ENCODE measurements around the gene PPHLN1. TPM values are rescaled to one million over a fixed set of nuclear protein-coding genes. Genes with fewer than 3 reads are reported as not detected.

Gene PPHLN1, protein sequence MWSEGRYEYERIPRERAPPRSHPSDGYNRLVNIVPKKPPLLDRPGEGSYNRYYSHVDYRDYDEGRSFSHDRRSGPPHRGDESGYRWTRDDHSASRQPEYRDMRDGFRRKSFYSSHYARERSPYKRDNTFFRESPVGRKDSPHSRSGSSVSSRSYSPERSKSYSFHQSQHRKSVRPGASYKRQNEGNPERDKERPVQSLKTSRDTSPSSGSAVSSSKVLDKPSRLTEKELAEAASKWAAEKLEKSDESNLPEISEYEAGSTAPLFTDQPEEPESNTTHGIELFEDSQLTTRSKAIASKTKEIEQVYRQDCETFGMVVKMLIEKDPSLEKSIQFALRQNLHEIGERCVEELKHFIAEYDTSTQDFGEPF
- 19.8 and 20.7 TPM in 2 replicates for total RNA-seq (2014; rRNA removed; shearing (Covaris generic); ENCODE audit: low replicate concordance)

DNA sequence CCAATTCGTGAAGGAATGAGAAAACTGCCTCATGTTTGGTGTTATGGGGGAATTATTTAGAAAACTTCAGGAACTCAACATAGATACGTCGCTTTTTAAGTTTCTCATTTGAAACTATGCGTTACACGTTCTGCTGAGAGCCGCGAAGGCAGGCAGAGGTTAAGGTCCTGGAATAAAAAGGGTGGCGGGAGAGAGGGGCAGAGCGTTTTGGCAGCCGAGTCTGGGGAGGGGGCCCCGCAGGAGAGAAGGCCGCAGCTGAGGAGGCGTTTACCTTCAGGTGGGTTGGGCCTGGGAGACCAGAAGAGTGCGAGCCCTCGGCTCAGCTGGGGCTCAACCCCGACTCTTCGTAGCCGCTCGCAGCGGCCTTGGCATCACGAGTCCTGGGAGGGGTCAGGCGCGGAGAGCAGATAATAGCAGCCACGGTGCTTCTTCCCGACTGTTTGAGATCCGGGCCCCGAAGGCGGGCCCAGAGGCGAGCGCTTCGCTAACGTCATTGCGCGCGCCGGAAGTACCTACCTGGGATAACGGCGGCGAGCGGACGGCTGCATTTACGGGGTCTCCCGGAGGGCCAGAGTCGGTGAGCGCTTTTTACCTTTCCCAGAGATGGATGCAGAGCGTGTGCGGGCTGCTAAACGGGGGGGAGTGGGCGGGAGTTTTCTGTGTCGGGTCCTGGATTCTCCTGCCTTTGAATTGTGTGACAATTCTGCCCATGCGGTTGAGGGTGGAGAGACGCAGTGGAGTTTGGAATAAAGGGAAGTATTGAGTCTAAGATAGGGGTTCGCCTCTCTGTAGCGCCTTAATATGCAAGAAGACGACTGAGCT lies at the start of gene PPHLN1, which contains the start of gene ZCRB1:
Gene PPHLN1 (plus strand): TSS at position 515 of the 822 bp plus-strand sequence. CDS start 9,736 bp downstream, outside the sequence.
Gene ZCRB1 (minus strand): TSS at position 442 of the 822 bp plus-strand sequence. CDS start 1,992 bp downstream, outside the sequence.
- Histone ChIP-seq H3K36me3 (peaks cover 8% of the 10 kb centered on the region), H3K4me3 (peak within 1 kb of the TSS; percentile 99), H3K9me3 (no peaks in the 10 kb centered on the region), H3K27me3 (no peaks in the 10 kb centered on the region)
- peak; percentile 83 for DNase-seq

DNA sequence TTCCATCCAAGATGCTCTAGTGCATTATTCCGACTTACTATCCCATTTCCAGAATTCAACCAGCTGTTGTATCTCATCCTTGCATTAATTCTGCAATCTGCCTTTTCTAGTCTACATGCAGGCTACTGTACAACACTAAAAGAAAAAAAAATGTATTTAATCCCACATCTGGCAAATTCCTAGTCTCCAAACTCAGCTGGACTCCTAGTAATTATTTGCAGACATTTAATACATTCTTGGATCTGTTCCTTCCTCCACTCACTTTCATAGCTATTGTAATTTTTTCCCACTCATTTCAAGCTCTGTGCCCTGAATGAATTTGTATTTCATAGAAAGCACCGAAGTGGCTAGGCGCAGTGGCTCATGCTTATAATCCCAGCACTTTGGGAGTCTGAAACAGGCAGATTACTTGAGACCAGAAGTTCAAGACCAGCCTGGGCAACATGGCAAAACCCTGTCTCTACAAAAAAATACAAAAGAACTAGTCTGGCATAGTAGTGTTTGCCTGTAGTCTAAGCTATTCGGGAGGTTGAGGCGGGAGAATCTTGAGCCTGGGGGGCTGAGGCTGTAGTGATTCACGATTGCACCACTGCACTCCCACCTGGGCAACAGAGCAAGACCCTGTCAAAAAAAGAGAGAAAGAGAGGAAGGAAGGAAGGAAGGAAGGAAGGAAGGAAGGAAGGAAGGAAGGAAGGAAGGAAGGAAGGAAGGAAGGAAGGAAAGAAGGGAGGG lies 48.4 kb upstream of the PPHLN1 start:
- Histone ChIP-seq H3K9me3 (no peaks in the 10 kb centered on the region), H3K36me3 (no peaks in the 10 kb centered on the region), H3K27me3 (no peaks in the 10 kb centered on the region), H3K4me3 (no peak overlapping the region)
- DNase-seq = no peak

DNA sequence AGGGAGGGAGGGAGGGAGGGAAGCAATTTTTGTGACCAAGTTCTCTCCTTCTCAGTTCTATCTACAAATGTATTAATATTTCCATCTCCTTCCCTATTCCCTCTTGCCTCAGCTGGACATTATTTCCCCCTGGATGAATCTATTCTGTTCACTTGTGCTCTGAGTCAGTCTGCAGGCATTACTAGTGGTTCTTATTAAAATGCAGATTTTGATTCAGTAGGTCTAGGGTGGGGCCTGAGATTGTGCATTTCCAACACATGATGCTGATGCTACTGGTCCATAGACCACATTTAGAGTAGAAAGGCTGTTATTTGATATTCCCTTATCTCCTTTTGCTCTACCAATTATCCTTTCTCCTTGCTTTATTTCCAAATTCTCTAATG lies 47.8 kb upstream of the PPHLN1 start:
- H3K36me3 ChIP-seq = no peaks in the 10 kb centered on the region
- no peak for DNase-seq
- H3K27me3 ChIP-seq = no peaks in the 10 kb centered on the region
- no peak overlapping the region for H3K4me3 ChIP-seq
- H3K9me3 ChIP-seq = no peaks in the 10 kb centered on the region

DNA sequence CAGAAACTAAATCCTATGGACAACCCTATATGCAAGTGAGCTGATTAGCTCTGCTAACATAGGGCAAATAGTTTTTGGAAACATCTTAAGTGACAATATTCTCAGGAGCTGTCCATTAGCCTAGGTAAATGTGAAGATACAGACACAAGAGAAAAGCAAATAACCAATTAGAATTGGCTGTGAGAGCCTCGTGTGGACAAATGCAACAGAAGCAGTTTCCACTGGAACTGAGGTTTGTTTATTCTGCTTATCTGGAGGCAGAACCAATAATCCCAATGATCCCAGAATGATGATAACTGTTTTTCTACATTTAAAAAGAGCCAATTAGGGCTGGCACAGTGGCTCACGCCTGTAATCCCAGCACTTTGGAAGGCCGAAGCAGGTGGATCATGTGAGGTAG lies 44.7 kb upstream of the PPHLN1 start:
- Histone ChIP-seq H3K9me3 (no peaks in the 10 kb centered on the region), H3K36me3 (no peaks in the 10 kb centered on the region)
- DNase-seq = no peak

DNA sequence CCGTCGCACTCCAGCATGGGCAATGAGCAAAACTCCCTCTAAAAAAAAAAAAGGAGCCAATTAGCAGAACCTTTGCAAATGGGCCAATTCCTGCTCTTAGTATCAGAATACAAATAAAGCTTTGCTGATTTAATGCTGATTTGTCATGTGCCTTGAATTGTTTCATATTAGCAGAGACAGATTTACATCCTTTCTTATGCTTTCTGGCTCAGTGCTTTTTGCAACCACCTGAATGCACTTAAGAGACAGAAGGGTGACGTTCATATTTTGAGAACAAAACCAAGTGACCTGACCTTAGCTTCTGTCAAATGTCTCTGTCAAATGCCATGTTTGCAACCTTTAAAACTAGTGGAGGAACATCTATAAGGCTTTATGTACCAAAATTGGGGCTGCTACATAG lies 44.1 kb upstream of the PPHLN1 start:
- H3K9me3 ChIP-seq = no peaks in the 10 kb centered on the region
- no peak overlapping the region for H3K4me3 ChIP-seq
- no peak for DNase-seq
- no peaks in the 10 kb centered on the region for H3K27me3 ChIP-seq
- no peaks in the 10 kb centered on the region for H3K36me3 ChIP-seq

More for the DNA sequence above, 44.7 kb upstream of the PPHLN1 start:
- H3K4me3 ChIP-seq = no peak overlapping the region
- H3K27me3 ChIP-seq = no peaks in the 10 kb centered on the region

DNA sequence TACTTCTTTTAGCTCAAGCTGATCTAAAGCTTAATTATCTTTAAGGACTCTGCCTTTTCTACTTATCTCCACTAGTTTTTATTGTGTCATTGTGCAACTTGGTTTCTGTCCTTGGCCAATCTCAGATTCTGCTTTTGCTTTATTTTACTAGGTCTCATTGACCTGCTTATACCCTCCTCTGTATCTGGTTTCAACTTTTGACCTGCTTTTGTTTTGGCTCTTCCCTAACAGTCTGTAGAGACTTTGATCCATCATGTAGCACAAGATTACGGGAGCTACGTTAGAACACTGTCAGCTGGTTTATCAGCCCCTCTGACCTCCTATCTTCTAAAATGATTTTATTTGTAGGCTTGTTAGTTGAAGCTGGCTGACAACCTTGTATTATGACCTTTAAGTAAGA lies 43.7 kb upstream of the PPHLN1 start:
- Histone ChIP-seq H3K4me3 (no peak overlapping the region), H3K27me3 (no peaks in the 10 kb centered on the region), H3K9me3 (no peaks in the 10 kb centered on the region), H3K36me3 (no peaks in the 10 kb centered on the region)
- DNase-seq = no peak

DNA sequence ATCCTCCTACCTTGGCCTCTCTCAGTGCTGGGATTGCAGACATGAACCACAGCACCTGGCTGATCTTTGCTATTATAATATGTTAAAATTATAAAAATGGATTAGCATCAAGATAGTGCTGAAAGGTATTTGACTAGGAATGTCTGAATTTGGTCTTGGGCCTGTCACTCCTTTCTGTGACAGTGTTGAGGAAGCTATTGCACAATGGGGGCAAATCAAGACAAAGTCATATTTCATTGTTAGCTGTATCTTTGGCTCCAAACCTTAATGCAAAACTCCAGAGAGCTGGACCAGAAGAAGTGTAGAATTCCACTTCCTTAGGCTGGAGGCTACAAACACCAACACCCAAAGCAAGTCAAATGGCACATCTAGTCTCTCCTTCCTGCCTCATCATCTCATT lies 42.2 kb upstream of the PPHLN1 start:
- H3K9me3 ChIP-seq = no peaks in the 10 kb centered on the region
- no peaks in the 10 kb centered on the region for H3K36me3 ChIP-seq
- DNase-seq = no peak
- no peak overlapping the region for H3K4me3 ChIP-seq
- H3K27me3 ChIP-seq = no peaks in the 10 kb centered on the region

DNA sequence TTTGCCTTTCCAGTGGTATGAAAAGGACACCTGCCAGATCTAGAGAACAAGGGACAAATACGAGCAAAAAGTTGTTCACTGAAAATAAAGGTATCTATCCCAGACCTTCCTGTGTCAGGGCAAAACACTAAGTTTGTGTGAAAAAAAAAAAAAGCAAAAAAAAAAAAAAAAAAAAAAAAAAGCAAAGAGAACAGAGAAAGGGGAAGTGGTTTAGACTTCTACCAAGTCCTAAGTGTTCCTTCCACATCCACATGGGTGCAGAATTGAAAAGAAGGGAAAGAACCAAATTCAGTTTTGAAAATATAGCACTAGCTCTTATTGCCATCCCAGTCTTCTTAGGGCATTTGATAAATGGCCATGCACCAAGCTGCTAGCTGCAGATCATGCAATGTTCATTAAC lies 41.8 kb upstream of the PPHLN1 start:
- Histone ChIP-seq H3K9me3 (no peaks in the 10 kb centered on the region), H3K27me3 (no peaks in the 10 kb centered on the region), H3K4me3 (no peak overlapping the region), H3K36me3 (no peaks in the 10 kb centered on the region)
- DNase-seq = no peak

DNA sequence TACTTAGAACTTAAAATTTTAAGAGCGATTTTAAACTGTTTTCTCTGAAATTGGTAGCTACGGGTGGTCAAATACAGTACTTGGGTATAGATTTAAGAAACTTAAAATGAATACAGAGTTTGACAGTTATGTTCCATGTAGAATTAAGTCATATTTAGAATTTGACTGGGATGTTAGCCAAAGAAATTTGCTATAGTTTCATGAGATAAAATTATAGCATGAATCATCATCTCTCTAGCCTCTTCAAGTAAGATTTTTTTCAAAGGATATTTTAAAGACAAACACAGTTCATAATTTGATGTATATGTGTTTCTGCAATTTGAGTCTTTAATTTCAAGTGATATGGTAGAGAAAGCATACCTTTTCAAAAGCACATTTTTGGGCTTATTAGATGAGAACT lies 41.1 kb upstream of the PPHLN1 start:
- no peak overlapping the region for H3K4me3 ChIP-seq
- H3K27me3 ChIP-seq = no peaks in the 10 kb centered on the region
- no peak for DNase-seq
- H3K36me3 ChIP-seq = no peaks in the 10 kb centered on the region
- H3K9me3 ChIP-seq = no peaks in the 10 kb centered on the region

DNA sequence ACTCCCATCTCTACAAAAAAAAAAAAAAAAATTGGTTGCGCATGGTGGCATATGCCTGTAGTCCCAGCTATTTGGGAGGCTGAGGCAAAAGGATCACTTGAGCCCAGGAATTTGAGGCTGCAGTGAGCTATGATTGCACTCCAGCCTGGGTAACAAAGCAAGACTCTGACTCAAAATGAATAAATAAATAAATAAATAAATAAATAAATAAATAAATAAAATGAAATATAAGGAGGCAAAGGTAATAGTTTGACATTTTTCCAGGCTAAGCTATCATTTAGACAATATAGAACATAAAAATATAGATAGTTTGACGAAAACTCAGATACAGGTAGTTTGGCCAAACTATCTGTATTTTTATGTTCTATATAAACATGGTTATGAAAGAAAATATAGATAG lies 40.5 kb upstream of the PPHLN1 start:
- Histone ChIP-seq H3K9me3 (no peaks in the 10 kb centered on the region), H3K36me3 (no peaks in the 10 kb centered on the region), H3K4me3 (no peak overlapping the region), H3K27me3 (no peaks in the 10 kb centered on the region)
- DNase-seq = no peak

DNA sequence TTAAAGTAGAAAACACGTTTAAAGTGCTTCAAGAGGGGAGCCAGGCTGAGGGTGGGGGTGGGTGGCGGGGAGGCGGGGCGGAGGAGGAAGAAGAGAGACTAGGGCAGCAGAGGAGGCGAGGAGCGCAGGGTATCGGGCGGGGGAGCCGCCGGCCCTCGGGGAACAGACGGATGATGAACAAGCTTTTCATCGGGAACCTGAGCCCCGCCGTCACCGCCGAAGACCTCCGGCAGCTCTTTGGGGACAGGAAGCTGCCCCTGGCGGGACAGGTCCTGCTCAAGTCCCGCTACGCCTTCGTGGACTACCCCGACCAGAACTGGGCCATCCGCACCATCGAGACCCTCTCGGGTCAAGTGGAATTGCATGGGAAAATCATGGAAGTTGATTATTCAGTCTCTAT lies 39.2 kb upstream of the PPHLN1 start:
- H3K4me3 ChIP-seq = no peak overlapping the region
- no peaks in the 10 kb centered on the region for H3K27me3 ChIP-seq
- H3K36me3 ChIP-seq = no peaks in the 10 kb centered on the region
- DNase-seq = no peak
- no peaks in the 10 kb centered on the region for H3K9me3 ChIP-seq

DNA sequence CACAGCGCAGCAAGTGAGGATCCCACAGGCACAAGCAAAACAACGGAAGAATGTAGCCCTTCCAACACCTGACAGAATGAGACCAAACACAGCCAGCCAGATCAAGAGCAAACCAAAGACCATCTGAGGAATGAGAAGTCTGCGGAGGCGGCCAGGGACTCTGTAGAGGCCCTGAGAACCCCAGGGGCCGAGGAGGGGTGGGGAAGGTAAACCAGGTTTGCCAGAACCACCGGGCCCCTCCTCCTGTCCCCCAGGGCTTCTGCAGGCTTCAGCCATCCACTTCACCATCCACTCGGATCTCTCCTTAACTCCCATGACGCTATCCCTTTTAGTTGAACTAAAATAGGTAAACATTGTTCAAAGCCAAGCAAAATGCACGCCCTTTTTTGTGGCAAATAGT lies 37.4 kb upstream of the PPHLN1 start:
- Histone ChIP-seq H3K36me3 (no peaks in the 10 kb centered on the region), H3K9me3 (no peaks in the 10 kb centered on the region), H3K4me3 (no peak overlapping the region), H3K27me3 (no peaks in the 10 kb centered on the region)
- no peak for DNase-seq

DNA sequence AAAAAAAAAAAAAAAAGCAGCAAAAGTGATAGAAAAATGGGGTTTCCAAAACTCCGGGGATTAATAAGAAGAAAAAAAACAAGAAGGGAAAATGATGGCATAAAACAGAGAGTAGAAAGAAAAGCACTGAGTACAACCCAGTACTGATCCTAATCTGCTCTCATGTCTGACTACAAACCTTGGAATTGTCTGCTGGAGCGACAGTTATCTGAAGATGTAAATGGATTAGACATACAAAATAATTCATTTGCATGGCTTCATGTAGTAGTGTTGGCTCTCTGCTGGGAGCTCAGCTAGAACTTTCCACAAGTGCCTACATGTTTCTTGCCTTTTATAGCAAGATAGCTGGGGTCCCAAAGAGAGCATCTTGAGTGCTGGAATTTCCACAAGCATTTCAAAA lies 34.3 kb upstream of the PPHLN1 start:
- Histone ChIP-seq H3K36me3 (no peaks in the 10 kb centered on the region), H3K9me3 (no peaks in the 10 kb centered on the region), H3K4me3 (no peak overlapping the region), H3K27me3 (no peaks in the 10 kb centered on the region)
- no peak for DNase-seq

DNA sequence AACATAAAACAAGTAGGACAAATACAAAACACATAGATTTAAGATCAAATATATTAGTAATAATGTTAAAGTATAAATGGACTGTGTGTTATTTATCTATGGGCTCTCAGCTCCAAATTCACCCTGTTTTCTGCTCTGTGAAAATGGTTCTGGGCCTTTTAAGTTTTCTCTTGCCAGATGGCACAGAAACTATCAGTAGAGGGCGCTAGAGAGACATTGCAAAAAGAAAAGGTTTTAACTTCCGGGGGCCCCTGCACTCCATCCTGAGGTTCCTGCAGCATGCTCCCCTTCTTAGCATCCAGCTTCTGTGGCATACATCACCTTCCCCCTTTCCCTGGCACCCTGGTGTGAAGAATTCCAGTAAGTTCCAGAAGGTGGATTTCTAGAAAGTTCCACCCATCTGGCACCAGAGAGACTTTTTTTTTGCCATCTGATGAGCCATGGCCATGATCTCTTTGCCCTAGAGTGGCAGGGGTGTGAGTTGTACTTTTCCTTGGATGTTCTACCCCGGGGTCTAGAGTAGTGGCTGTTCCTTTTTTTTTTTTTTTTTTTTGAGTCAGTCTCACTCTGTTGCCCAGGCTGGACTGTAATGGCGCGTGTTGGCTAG lies 29.4 kb upstream of the PPHLN1 start:
- H3K27me3 ChIP-seq = no peaks in the 10 kb centered on the region
- no peak overlapping the region for H3K4me3 ChIP-seq
- DNase-seq = no peak
- no peaks in the 10 kb centered on the region for H3K9me3 ChIP-seq
- H3K36me3 ChIP-seq = no peaks in the 10 kb centered on the region

DNA sequence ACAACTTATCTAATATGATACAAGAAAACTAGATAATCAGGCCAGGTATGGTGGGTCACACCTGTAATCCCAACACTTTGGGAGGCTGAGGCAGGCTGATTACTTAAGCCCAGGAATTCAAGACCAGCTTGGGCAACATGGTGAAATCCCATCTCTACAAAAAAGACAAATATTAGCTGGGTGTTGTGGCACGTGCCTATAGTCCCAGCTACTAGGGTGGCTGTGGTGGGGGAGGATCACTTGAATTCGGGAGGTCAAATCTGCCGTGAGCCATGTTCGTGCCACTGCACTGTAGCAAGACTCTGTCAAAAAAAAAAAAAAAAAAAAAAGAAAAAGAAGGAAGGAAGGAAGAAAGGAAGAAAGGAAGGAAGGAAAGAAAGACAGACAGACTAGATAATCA lies 27.1 kb upstream of the PPHLN1 start:
- Histone ChIP-seq H3K4me3 (no peak overlapping the region), H3K9me3 (no peaks in the 10 kb centered on the region), H3K36me3 (no peaks in the 10 kb centered on the region), H3K27me3 (no peaks in the 10 kb centered on the region)
- no peak for DNase-seq

DNA sequence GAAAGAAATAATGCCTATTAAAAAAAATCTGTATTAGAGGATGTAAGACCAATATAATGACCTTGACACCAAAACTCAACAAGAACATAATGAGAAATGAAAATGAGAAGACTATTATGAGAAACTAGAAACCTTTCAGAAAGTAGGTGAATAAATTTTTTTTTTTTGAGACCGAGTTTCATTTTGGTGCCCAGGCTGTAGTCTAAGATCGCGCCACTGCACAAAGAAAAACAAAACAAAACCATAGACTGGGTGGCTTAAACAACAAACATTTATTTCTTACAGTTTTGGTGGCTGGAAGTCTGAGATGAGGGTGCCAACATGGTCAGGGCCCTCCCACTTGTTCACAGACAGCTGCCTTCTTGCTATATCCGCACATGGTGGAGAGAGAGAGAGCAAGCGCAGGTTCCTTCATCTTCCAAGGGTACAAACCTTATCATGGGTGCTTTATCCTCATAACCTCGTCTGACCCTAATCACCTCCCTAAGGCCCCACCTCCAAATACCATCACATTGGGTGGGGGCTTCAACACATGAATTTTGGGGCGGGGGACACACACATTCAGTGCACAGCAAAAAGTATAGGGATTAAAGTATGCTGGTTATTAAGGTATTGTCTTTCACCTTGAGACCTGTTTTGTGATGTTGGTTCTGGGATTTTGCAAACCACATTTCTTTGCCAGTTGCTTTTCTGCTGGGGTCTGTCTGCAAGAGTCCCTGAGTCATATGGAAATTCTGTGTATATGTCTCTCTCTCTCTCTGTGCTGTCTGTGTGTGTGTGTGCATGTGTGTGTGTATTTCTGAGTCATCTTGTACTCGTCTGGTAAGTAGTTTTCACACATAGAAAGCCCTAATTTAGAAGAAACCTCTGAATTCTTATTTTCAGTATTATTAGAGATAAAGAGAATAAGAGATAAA lies 26.3 kb upstream of the PPHLN1 start:
- H3K36me3 ChIP-seq = no peaks in the 10 kb centered on the region
- no peak overlapping the region for H3K4me3 ChIP-seq
- H3K27me3 ChIP-seq = no peaks in the 10 kb centered on the region
- no peaks in the 10 kb centered on the region for H3K9me3 ChIP-seq
- DNase-seq = peak; percentile 10
